ENCODE measurements around the gene PLEKHA3. TPM values are rescaled to one million over a fixed set of nuclear protein-coding genes. Genes with fewer than 3 reads are reported as not detected.

Gene PLEKHA3
- total and polyA plus RNA-seq, 2 experiments from 2014 or later = 8.8 to 15.2 TPM

DNA sequence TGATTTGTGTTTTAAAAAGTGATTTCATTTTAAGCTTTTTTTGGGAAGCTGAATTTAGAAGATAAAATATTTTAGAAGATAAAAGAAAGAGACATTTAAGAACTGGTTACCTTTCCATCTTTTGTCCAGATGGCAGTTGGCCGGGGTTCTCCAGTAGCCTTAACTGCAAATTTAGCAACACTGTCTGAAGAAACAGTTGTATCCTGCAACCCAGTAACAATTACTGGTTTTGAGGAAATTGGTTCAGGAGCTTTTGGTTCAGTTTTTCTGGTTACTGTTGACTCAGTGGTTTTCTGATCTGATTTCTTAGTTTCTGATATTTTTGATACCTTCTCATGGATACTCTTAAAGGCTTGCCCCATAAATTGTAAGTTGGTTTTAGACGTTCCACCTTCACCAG is 49.9 kb downstream of the PLEKHA3 start (continued):
- TF ChIP-seq, protein P1, sequence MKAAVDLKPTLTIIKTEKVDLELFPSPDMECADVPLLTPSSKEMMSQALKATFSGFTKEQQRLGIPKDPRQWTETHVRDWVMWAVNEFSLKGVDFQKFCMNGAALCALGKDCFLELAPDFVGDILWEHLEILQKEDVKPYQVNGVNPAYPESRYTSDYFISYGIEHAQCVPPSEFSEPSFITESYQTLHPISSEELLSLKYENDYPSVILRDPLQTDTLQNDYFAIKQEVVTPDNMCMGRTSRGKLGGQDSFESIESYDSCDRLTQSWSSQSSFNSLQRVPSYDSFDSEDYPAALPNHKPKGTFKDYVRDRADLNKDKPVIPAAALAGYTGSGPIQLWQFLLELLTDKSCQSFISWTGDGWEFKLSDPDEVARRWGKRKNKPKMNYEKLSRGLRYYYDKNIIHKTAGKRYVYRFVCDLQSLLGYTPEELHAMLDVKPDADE (IDR thresholded peaks at IDR 0.05) = no peak

DNA sequence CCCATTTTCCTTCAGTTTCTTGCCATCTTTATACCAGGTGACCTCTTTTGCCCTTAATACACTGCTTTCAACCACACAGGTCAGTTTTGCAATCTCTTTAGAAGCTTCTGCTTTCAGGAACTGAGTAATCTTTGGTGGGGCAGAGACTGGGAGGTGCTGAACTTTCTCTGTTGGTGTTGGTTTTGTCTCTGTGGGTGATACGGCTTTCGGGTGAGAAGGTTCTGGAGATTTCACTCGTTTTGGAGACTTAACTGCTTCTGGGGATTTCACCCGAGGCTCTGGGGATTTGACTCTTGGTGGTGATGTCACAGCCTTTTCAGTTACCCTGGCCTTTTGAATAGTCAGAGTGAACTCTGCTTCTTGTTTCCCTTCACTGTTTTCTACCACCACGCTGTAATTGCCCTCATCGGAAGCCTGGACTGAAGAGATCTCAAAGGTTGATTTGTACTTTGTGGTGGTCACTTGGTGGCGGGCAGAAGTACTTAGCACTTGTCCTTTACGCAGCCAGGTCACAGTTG is 50.4 kb downstream of the PLEKHA3 start:
- no peak overlapping the region for H3K27ac Mint-ChIP-seq
- Histone ChIP-seq H4K20me1 (replicated peaks; ENCODE audit: insufficient read depth) (no peaks in the 10 kb centered on the region; the same call in none of the 2 replicates), H3K79me2 (replicated peaks; ENCODE audit: insufficient read depth) (peaks cover 80% of the 10 kb centered on the region)

More for the DNA sequence above, 50.4 kb downstream of the PLEKHA3 start:
- H3F3A ChIP-seq (replicated peaks; ENCODE audit: low read depth) = no peaks in the 10 kb centered on the region
- ATAC-seq (no peak), DNase-seq (ENCODE audit: low spot score) (no peak)
- TF ChIP-seq ZNF462 (CRISPR knock-in tag; IDR thresholded peaks at IDR 0.05) = no peak
- no peak for TF ChIP-seq CTCF (conservative IDR thresholded peaks at IDR 0.05; ENCODE audit: low read depth in 2 of 2)
- TF ChIP-seq NANOG (IDR thresholded peaks at IDR 0.05; ENCODE audit: borderline replicate concordance) = no peak
- TF ChIP-seq ZNF331 (CRISPR knock-in tag; IDR thresholded peaks at IDR 0.05; ENCODE audit: low read depth) = no peak
- TF ChIP-seq JUNB (IDR thresholded peaks at IDR 0.05; ENCODE audit: unreplicated experiment) = no peak
- no peak for TF ChIP-seq STAT1 (IDR thresholded peaks at IDR 0.05; ENCODE audit: unreplicated experiment)
- TF ChIP-seq, protein P2, sequence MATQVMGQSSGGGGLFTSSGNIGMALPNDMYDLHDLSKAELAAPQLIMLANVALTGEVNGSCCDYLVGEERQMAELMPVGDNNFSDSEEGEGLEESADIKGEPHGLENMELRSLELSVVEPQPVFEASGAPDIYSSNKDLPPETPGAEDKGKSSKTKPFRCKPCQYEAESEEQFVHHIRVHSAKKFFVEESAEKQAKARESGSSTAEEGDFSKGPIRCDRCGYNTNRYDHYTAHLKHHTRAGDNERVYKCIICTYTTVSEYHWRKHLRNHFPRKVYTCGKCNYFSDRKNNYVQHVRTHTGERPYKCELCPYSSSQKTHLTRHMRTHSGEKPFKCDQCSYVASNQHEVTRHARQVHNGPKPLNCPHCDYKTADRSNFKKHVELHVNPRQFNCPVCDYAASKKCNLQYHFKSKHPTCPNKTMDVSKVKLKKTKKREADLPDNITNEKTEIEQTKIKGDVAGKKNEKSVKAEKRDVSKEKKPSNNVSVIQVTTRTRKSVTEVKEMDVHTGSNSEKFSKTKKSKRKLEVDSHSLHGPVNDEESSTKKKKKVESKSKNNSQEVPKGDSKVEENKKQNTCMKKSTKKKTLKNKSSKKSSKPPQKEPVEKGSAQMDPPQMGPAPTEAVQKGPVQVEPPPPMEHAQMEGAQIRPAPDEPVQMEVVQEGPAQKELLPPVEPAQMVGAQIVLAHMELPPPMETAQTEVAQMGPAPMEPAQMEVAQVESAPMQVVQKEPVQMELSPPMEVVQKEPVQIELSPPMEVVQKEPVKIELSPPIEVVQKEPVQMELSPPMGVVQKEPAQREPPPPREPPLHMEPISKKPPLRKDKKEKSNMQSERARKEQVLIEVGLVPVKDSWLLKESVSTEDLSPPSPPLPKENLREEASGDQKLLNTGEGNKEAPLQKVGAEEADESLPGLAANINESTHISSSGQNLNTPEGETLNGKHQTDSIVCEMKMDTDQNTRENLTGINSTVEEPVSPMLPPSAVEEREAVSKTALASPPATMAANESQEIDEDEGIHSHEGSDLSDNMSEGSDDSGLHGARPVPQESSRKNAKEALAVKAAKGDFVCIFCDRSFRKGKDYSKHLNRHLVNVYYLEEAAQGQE (IDR thresholded peaks at IDR 0.05; ENCODE audit: unreplicated experiment) = no peak
- no peak for TF ChIP-seq POLR2AphosphoS5 (IDR thresholded peaks at IDR 0.05; ENCODE audit: low read depth)
- TF ChIP-seq, protein P1 (IDR thresholded peaks at IDR 0.05) = no peak
- no peak for TF ChIP-seq ZNF114 (CRISPR knock-in tag; IDR thresholded peaks at IDR 0.05)
- Mint-ChIP-seq H3K4me1 (no peaks in the 10 kb centered on the region), H3K4me3 (no peak overlapping the region), H3K36me3 (ENCODE audit: low read depth) (peaks cover 15% of the 10 kb centered on the region), H3K9me3 (no peaks in the 10 kb centered on the region), H3K27me3 (ENCODE audit: insufficient read depth, low read depth, poor library complexity) (no peaks in the 10 kb centered on the region)
- no peaks in the 10 kb centered on the region for H3K27me3 ChIP-seq (ENCODE audit: insufficient read depth)
- H3K4me3 ChIP-seq = no peak overlapping the region
- H3K9me2 ChIP-seq (ENCODE audit: insufficient read depth) = no peaks in the 10 kb centered on the region
- no peak overlapping the region for H3K27ac ChIP-seq (ENCODE audit: low read depth)
- H2AFZ ChIP-seq = no peak overlapping the region
- H3K4me1 ChIP-seq (ENCODE audit: insufficient read depth) = no peaks in the 10 kb centered on the region
- no peaks in the 10 kb centered on the region; the same call in 1 of the 2 replicates for H3K36me3 ChIP-seq (ENCODE audit: insufficient read depth)
- no peak overlapping the region for H3K4me2 ChIP-seq

All from GM23338 (cell line).